HCT116 (cell line): ENCODE data around the gene CDH16. TPM values are rescaled to one million over a fixed set of nuclear protein-coding genes. Genes with fewer than 3 reads are reported as not detected.

Source experiments
- ATAC-seq: fragments of 200-7000 bp; cut with Tn5 transposase; 2 replicates; pipeline ENCODE4 v1.9.1; 2020; ENCODE audit warnings: mild to moderate bottlenecking, moderate library complexity
- BruUV-seq: library from RNA; stranded (reverse); fragments of 400-500 nt; replicated peaks from 2 replicates; lab custom pipeline; 2021; lab: Mats Ljungman, UMichigan
- CTCF ChIA-PET: fragments of 300-600 bp; sonication (Branson Sonifier 250); formaldehyde crosslinking; loops from one replicate; lab custom pipeline; 2021; ENCODE audit warnings: antibody characterized with exemption; lab: Charles Lee
- POLR2A ChIA-PET: fragments of 300-600, 350-600 bp; sonication (Branson Sonifier 250); formaldehyde crosslinking; loops from one replicate; lab custom pipeline; 2021; ENCODE audit warnings: antibody characterized with exemption; lab: Charles Lee
- RAD21 ChIA-PET, 2 experiments: fragments of 300-600 bp; sonication (Branson Sonifier 250); formaldehyde crosslinking; loops; one replicate each; lab custom pipeline; 2023; ENCODE audit warnings: low total read pairs in 2 of 2; ENCODE audit not compliant: uncharacterized antibody in 2 of 2, unreplicated experiment in 2 of 2, low non-redundant PET in 1 of 2; lab: Charles Lee
- DNase-seq: peaks from one replicate; pipeline ENCODE4 v3.0.0-alpha.2; 2010; ENCODE audit warnings: low read depth, low spot score
- H2AFZ ChIP-seq: fragments of 200-600 bp; shearing (Covaris generic), sonication (generic); 2 replicates; pipeline ENCODE4 v1.6.1; 2017; ENCODE audit warnings: low read depth, mixed run types, mixed read lengths, antibody characterized with exemption, low read length; ENCODE audit not compliant: poor library complexity, severe bottlenecking
- H3K27ac ChIP-seq: 2 replicates; pipeline ENCODE4 v1.5.1; 2012; ENCODE audit warnings: low read depth, low read length
- H3K27me3 ChIP-seq: fragments of 200-600 bp; sonication (generic); 2 replicates; pipeline ENCODE4 v1.6.1; 2016; ENCODE audit warnings: mixed run types, low read length, mixed read lengths; ENCODE audit not compliant: insufficient read depth
- H3K36me3 ChIP-seq, 2 experiments: fragments of 200-500 bp in 1 of 2; fragments of 200-600 bp in 1 of 2; sonication (Bioruptor generic) in 1 of 2; sonication (generic) in 1 of 2; 2 replicates each; pipeline versions ENCODE4 v1.5.1 to v1.6.1; 2014 to 2016; ENCODE audit warnings: low read length in 2 of 2, inconsistent platforms in 1 of 2, mixed read lengths in 1 of 2, mixed run types in 1 of 2; ENCODE audit not compliant: insufficient read depth in 2 of 2, control insufficient read depth in 1 of 2
- H3K4me1 ChIP-seq, 2 experiments: fragments of 200-600 bp in 1 of 2; sonication (generic) in 1 of 2; 2 replicates each; pipeline versions ENCODE4 v1.5.1 to v1.6.1; 2012 to 2017; ENCODE audit warnings: low read length in 2 of 2, inconsistent platforms in 1 of 2, mild to moderate bottlenecking in 1 of 2, mixed read lengths in 1 of 2, mixed run types in 1 of 2, moderate library complexity in 1 of 2; ENCODE audit not compliant: insufficient read depth in 2 of 2, control insufficient read depth in 1 of 2
- H3K4me2 ChIP-seq: fragments of 200-600 bp; sonication (generic); 2 replicates; pipeline ENCODE4 v1.6.1; 2017; ENCODE audit warnings: mixed run types, low read length, mixed read lengths
- H3K4me3 ChIP-seq, 2 experiments: fragments of 200-600 bp in 1 of 2; sonication (generic) in 1 of 2; replicated peaks in 1 of 2; 2 replicates each; pipeline ENCODE4 v1.5.1; 2011 to 2016; ENCODE audit warnings: low read length in 2 of 2, control low read depth in 1 of 2, low read depth in 1 of 2, mild to moderate bottlenecking in 1 of 2, mixed read lengths in 1 of 2, mixed run types in 1 of 2
- H3K79me2 ChIP-seq: fragments of 200-600 bp; sonication (generic); 2 replicates; pipeline ENCODE4 v1.6.1; 2017; ENCODE audit warnings: mild to moderate bottlenecking, mixed run types, low read length, moderate library complexity, mixed read lengths; ENCODE audit not compliant: insufficient read depth
- H3K9ac ChIP-seq: fragments of 200-600 bp; sonication (generic); 2 replicates; pipeline ENCODE4 v1.6.1; 2016; ENCODE audit warnings: low read length, mixed read lengths
- H3K9me2 ChIP-seq: fragments of 200-600 bp; sonication (generic), shearing (Covaris generic); 2 replicates; pipeline ENCODE4 v1.6.1; 2017; ENCODE audit warnings: mixed run types, mild to moderate bottlenecking, moderate library complexity; ENCODE audit not compliant: insufficient read depth
- H3K9me3 ChIP-seq, 2 experiments: fragments of 200-500 bp in 1 of 2; fragments of 200-600 bp in 1 of 2; sonication (Bioruptor generic) in 1 of 2; sonication (generic) in 1 of 2; 2 replicates each; pipeline ENCODE4 v1.6.1; 2014 to 2017; ENCODE audit warnings: low read length in 2 of 2, mixed read lengths in 2 of 2, inconsistent platforms in 1 of 2, low read depth in 1 of 2, mild to moderate bottlenecking in 1 of 2, mixed run types in 1 of 2, moderate library complexity in 1 of 2; ENCODE audit not compliant: control insufficient read depth in 1 of 2, insufficient read depth in 1 of 2
- H4K20me1 ChIP-seq: fragments of 200-600 bp; sonication (generic), shearing (Covaris generic); 2 replicates; pipeline ENCODE4 v1.6.1; 2017; ENCODE audit warnings: mixed run types, mild to moderate bottlenecking, moderate library complexity; ENCODE audit not compliant: insufficient read depth
- FOSL1 ChIP-seq: IDR thresholded peaks from 2 replicates; pipeline ENCODE4 v1.6.1; 2012; ENCODE audit warnings: low read depth
- JUND ChIP-seq: IDR thresholded peaks from 2 replicates; pipeline ENCODE4 v1.6.1; 2012
- RAD21 ChIP-seq: IDR thresholded peaks from 2 replicates; pipeline ENCODE4 v1.6.1; 2012; ENCODE audit warnings: low read depth, mild to moderate bottlenecking
- SP1 ChIP-seq: IDR thresholded peaks from 2 replicates; pipeline ENCODE4 v1.6.1; 2012; ENCODE audit warnings: low read depth
- SRF ChIP-seq: IDR thresholded peaks from 2 replicates; pipeline ENCODE4 v1.6.1; 2012; ENCODE audit warnings: low read depth
- ZFX ChIP-seq: fragments of 450-650 bp; IDR thresholded peaks from 2 replicates; pipeline ENCODE4 v1.6.1; 2017
- ZNF274 ChIP-seq: fragments of 200-500 bp; sonication (Bioruptor generic); IDR thresholded peaks from 2 replicates; pipeline ENCODE4 v1.6.1; 2014; ENCODE audit warnings: mild to moderate bottlenecking, low read depth, low read length, inconsistent platforms
- intact Hi-C: fragments of 100-400 bp; cut with micrococcal nuclease; formaldehyde crosslinking; loops from 2 replicates; pipeline ENCODE4 v1.10.0; 2022
- total RNA-seq: library from RNA; stranded (reverse); gene quantifications from one replicate; pipeline ENCODE4 v1.2.1, GENCODE V29; 2021; ENCODE audit not compliant: unreplicated experiment
- TF ChIP-seq, protein P1 (sequence below): IDR thresholded peaks from 2 replicates; pipeline ENCODE4 v1.6.1; 2011; ENCODE audit warnings: mild to moderate bottlenecking, low read length, moderate library complexity; ENCODE audit not compliant: insufficient replicate concordance; ENCODE audit errors: extremely low read depth
- TF ChIP-seq, protein P2 (sequence below): IDR thresholded peaks from 2 replicates; pipeline ENCODE4 v1.6.1; 2012
- TF ChIP-seq, protein P3 (sequence below), 3 experiments: fragments of 200-600 bp in 1 of 3; sonication (generic) in 1 of 3; IDR thresholded peaks in 2 of 3; conservative IDR thresholded peaks in 1 of 3; 2 replicates each; pipeline ENCODE4 v1.5.1; 2012 to 2017; ENCODE audit warnings: low read depth in 2 of 3, low read length in 2 of 3, antibody characterized with exemption in 1 of 3, borderline replicate concordance in 1 of 3, control low read depth in 1 of 3, mild to moderate bottlenecking in 1 of 3, mixed read lengths in 1 of 3, mixed run types in 1 of 3, moderate library complexity in 1 of 3; ENCODE audit not compliant: insufficient read depth in 1 of 3

Gene CDH16
- total RNA-seq, 1 experiment from 2014 or later = not detected

DNA sequence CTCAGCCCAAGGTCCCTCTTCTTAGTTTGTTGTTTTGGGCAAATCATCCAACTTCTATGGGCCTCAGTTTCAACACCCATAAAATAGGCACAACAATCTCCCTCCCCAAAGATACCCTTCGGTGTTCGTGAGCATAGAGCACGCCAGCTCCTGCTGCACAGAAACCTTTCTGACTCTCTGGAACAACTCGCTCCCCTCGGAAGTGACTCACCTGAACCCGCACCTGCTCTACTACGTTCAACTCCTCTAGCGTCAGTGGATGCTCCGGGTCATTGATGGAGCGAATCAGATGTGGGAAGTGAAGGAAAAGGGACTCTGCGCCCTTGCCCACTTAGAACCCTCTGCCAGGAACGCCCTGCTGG lies 15.1 kb upstream of the CDH16 start:
- Histone ChIP-seq H3K27ac (peak overlapping the region; percentile 95), H3K4me3 (peak overlapping the region; percentile 99), H3K9ac (peak overlapping the region; percentile 98), H3K4me2 (peak overlapping the region; percentile 97), H3K27me3 (no peaks in the 10 kb centered on the region), H3K9me3 (no peaks in the 10 kb centered on the region), H3K36me3 (peaks cover 5 to 17% of the 10 kb centered on the region in 2 experiments; a peak in 2 of 4 replicates), H3K79me2 (peaks cover 58% of the 10 kb centered on the region), H4K20me1 (no peaks in the 10 kb centered on the region), H3K9me2 (no peaks in the 10 kb centered on the region), H3K4me1 (peaks cover 0 to 35% of the 10 kb centered on the region in 2 experiments; a peak in 3 of 4 replicates), H2AFZ (no peak overlapping the region)
- RAD21 ChIA-PET = no interaction called here
- intact Hi-C loops = no loop called here
- BruUV-seq = TSS peak; percentile 53
- CTCF ChIA-PET = no interaction called here
- TF ChIP-seq ZFX = no peak
- TF ChIP-seq, protein P1, sequence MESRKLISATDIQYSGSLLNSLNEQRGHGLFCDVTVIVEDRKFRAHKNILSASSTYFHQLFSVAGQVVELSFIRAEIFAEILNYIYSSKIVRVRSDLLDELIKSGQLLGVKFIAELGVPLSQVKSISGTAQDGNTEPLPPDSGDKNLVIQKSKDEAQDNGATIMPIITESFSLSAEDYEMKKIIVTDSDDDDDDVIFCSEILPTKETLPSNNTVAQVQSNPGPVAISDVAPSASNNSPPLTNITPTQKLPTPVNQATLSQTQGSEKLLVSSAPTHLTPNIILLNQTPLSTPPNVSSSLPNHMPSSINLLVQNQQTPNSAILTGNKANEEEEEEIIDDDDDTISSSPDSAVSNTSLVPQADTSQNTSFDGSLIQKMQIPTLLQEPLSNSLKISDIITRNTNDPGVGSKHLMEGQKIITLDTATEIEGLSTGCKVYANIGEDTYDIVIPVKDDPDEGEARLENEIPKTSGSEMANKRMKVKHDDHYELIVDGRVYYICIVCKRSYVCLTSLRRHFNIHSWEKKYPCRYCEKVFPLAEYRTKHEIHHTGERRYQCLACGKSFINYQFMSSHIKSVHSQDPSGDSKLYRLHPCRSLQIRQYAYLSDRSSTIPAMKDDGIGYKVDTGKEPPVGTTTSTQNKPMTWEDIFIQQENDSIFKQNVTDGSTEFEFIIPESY = no peak
- TF ChIP-seq JUND = no peak
- no peak for TF ChIP-seq RAD21
- TF ChIP-seq ZNF274 = no peak
- TF ChIP-seq SP1 = no peak
- TF ChIP-seq, protein P2, sequence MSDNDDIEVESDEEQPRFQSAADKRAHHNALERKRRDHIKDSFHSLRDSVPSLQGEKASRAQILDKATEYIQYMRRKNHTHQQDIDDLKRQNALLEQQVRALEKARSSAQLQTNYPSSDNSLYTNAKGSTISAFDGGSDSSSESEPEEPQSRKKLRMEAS = no peak
- TF ChIP-seq SRF = no peak
- TF ChIP-seq, protein P3, sequence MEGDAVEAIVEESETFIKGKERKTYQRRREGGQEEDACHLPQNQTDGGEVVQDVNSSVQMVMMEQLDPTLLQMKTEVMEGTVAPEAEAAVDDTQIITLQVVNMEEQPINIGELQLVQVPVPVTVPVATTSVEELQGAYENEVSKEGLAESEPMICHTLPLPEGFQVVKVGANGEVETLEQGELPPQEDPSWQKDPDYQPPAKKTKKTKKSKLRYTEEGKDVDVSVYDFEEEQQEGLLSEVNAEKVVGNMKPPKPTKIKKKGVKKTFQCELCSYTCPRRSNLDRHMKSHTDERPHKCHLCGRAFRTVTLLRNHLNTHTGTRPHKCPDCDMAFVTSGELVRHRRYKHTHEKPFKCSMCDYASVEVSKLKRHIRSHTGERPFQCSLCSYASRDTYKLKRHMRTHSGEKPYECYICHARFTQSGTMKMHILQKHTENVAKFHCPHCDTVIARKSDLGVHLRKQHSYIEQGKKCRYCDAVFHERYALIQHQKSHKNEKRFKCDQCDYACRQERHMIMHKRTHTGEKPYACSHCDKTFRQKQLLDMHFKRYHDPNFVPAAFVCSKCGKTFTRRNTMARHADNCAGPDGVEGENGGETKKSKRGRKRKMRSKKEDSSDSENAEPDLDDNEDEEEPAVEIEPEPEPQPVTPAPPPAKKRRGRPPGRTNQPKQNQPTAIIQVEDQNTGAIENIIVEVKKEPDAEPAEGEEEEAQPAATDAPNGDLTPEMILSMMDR (IDR thresholded peaks at IDR 0.05 in 2 of 3, conservative IDR thresholded peaks at IDR 0.05 in 1 of 3; ENCODE audit: borderline replicate concordance in 1 of 3, insufficient read depth in 1 of 3, low read depth in 2 of 3, low read length in 2 of 3) = no peak
- no peak for TF ChIP-seq FOSL1
- ATAC-seq = peak; percentile 37
- POLR2A ChIA-PET = no interaction called here
- DNase-seq = no peak
